HepG2 (cell line): ENCODE results near the gene FGFR3. TPM values are rescaled to one million over a fixed set of nuclear protein-coding genes. Genes with fewer than 3 reads are reported as not detected.

Source experiments
- BRD4 ChIP-seq: sonication (generic); formaldehyde crosslinking; IDR thresholded peaks from 2 replicates; pipeline ENCODE4 v1.4.0; 2020; ENCODE audit warnings: missing genetic modification reagents
- CBX2 ChIP-seq, 2 experiments: fragments of 200-600 bp in 1 of 2; sonication (generic); formaldehyde crosslinking in 1 of 2; IDR thresholded peaks; 2 replicates each; pipeline versions ENCODE4 v1.7.0 to v1.8.1; 2018 to 2022; ENCODE audit warnings: low read depth in 2 of 2, low read length in 1 of 2, mild to moderate bottlenecking in 1 of 2, missing genetic modification reagents in 1 of 2
- CCAR2 ChIP-seq: fragments of 200-400 bp; formaldehyde crosslinking; optimal IDR thresholded peaks from 2 replicates; pipeline ENCODE3; 2018; ENCODE audit warnings: low read depth, mild to moderate bottlenecking, low read length, moderate library complexity
- EZH2 ChIP-seq: conservative IDR thresholded peaks from 2 replicates; pipeline ENCODE4 v1.6.1; 2012; ENCODE audit warnings: mild to moderate bottlenecking, low read depth, low read length, moderate library complexity
- GTF3A ChIP-seq: sonication (generic); formaldehyde crosslinking; conservative IDR thresholded peaks from 2 replicates; pipeline ENCODE4 v1.4.0; 2020; ENCODE audit warnings: mild to moderate bottlenecking, missing genetic modification reagents
- MED1 ChIP-seq: sonication (generic); formaldehyde crosslinking; IDR thresholded peaks from 2 replicates; pipeline ENCODE4 v1.4.0; 2020; ENCODE audit warnings: missing genetic modification reagents
- NRL ChIP-seq: sonication (generic); formaldehyde crosslinking; IDR thresholded peaks from 2 replicates; pipeline ENCODE4 v1.5.0; 2020; ENCODE audit warnings: missing genetic modification reagents, mild to moderate bottlenecking, moderate library complexity, borderline replicate concordance
- TBX2 ChIP-seq: sonication (generic); formaldehyde crosslinking; IDR thresholded peaks from 2 replicates; pipeline ENCODE4 v1.5.0; 2020; ENCODE audit warnings: missing genetic modification reagents, mild to moderate bottlenecking, borderline replicate concordance
- TMF1 ChIP-seq: sonication (generic); formaldehyde crosslinking; IDR thresholded peaks from 2 replicates; pipeline ENCODE4 v1.8.1; 2022; ENCODE audit warnings: low read depth, missing genetic modification reagents
- WIZ ChIP-seq: sonication (generic); formaldehyde crosslinking; IDR thresholded peaks from 2 replicates; pipeline ENCODE4 v1.5.1; 2020; ENCODE audit warnings: mild to moderate bottlenecking, missing genetic modification reagents
- ZFP36 ChIP-seq: fragments of 150-350 bp; IDR thresholded peaks from 2 replicates; pipeline ENCODE4 v1.6.1; 2018; ENCODE audit warnings: borderline replicate concordance, low read length, low read depth; ENCODE audit not compliant: partially characterized antibody
- ZNF670 ChIP-seq: sonication (generic); formaldehyde crosslinking; IDR thresholded peaks from 2 replicates; pipeline ENCODE4 v1.8.0; 2022; ENCODE audit warnings: mild to moderate bottlenecking, missing genetic modification reagents, borderline replicate concordance
- ZNF773 ChIP-seq: sonication (generic); formaldehyde crosslinking; IDR thresholded peaks from 2 replicates; pipeline ENCODE4 v1.4.0; 2020; ENCODE audit warnings: missing genetic modification reagents, borderline replicate concordance
- ZNF782 ChIP-seq: sonication (generic); formaldehyde crosslinking; IDR thresholded peaks from 2 replicates; pipeline ENCODE4 v1.4.0; 2020; ENCODE audit warnings: missing genetic modification reagents, mild to moderate bottlenecking, borderline replicate concordance
- ZNF850 ChIP-seq: sonication (generic); formaldehyde crosslinking; conservative IDR thresholded peaks from 2 replicates; pipeline ENCODE4 v1.9.0; 2021; ENCODE audit warnings: mild to moderate bottlenecking, missing genetic modification reagents
- polyA plus RNA-seq, 8 experiments: library from polyadenylated mRNA; depleted of rRNA in 3 of 8; stranded (reverse) in 7 of 8; unstranded in 1 of 8; fragments of >200 nt; fragmentation: Illumina TruSeq in 4 of 8; extraction: Trizol in 4 of 8; gene quantifications; 2 replicates each; pipeline versions ENCODE4 v1.2.1 to v1.2.3, GENCODE V29; 2011 to 2016; ENCODE audit warnings: low read depth in 4 of 8, missing spikeins in 1 of 8, mixed read lengths in 1 of 8; ENCODE audit not compliant: insufficient read depth in 1 of 8
- total RNA-seq, 5 experiments: library from RNA; depleted of rRNA; stranded (reverse); fragments of >200 nt; fragmentation: Illumina TruSeq; extraction: Trizol; gene quantifications; 2 replicates each; pipeline ENCODE4 v1.2.3, GENCODE V29; 2016; ENCODE audit warnings: low read depth in 1 of 5
- TF ChIP-seq, protein P1 (sequence below): sonication (generic); formaldehyde crosslinking; IDR thresholded peaks from 2 replicates; pipeline ENCODE4 v1.4.0; 2020; ENCODE audit warnings: mild to moderate bottlenecking, missing genetic modification reagents, borderline replicate concordance
- TF ChIP-seq, protein P2 (sequence below): sonication (generic); formaldehyde crosslinking; IDR thresholded peaks from 2 replicates; pipeline ENCODE4 v1.4.0; 2020; ENCODE audit warnings: missing genetic modification reagents, borderline replicate concordance
- TF ChIP-seq, protein P3 (sequence below): IDR thresholded peaks from 2 replicates; pipeline ENCODE4 v1.6.1; 2016; ENCODE audit warnings: low read depth, borderline replicate concordance
- TF ChIP-seq, protein P4 (sequence below): sonication (generic); formaldehyde crosslinking; IDR thresholded peaks from 2 replicates; pipeline ENCODE4 v1.4.0; 2020; ENCODE audit warnings: missing genetic modification reagents
- TF ChIP-seq, protein P5 (sequence below), 2 experiments: sonication (generic) in 1 of 2; formaldehyde crosslinking in 1 of 2; IDR thresholded peaks; 2 replicates each; pipeline versions ENCODE4 v1.4.0 to v1.6.1; 2018 to 2020; ENCODE audit warnings: missing genetic modification reagents in 2 of 2, borderline replicate concordance in 1 of 2, low read depth in 1 of 2, mild to moderate bottlenecking in 1 of 2, missing biosample characterization in 1 of 2

Gene FGFR3
- total and polyA plus RNA-seq, 2 of the 13 experiments (the other 11 are each of a cell fraction or from before 2014, with no cell fraction given) = 103 to 109 TPM

DNA sequence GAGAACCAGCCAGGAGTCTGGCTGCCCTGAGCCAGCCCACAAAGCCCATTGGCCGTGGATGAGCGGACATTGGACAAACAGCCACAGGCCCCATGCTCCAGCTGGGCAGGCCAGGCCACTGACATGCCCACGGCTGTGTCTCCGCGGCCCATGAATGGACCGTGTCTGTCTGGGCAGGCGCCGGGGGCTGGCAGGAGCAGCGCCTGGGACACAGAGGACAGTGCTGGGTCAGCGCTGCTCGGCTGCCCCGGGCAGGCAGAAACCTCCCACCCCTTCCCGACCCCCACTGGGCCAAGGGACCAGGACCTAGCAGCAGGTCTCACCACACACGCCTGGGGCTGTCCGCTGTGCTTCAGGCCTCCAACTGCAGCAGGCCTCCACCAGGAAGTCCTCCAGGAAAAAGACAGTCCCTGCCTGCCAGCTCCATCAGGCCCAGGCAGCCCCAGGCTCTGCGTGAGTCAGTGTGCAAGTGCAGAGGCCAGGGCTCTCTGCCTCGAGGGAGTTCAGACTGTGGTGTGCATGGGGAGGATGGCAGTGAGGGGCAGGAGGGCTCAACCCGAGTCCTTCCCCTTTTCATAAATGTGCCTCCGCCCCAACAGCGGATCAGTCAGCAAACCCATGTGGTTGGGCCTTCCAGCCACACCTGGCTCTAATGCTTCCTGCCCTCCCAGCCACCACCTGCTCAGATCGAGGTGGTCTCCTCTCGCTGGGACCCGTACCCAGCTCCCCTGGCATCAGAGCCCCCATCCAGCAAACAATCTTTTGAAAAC lies 17.2 kb upstream of the FGFR3 start (continued):
- TF ChIP-seq EZH2 (no peak), WIZ (0 out of 2 replicates have a peak, but pooled peaks have one; percentile 41), NRL (CRISPR knock-in tag) (no peak), BRD4 (peak; percentile 42; the same call in 1 of the 2 replicates), MED1 (peak; percentile 36), TBX2 (CRISPR knock-in tag) (0 out of 2 replicates have a peak, but pooled peaks have one; percentile 24), CCAR2 (no peak), CBX2 (IDR thresholded peaks at IDR 0.05; ENCODE audit: low read depth, low read length) (no peak), CBX2 (CRISPR knock-in tag; IDR thresholded peaks at IDR 0.05; ENCODE audit: low read depth) (no peak), ZNF782 (CRISPR knock-in tag) (peak; percentile 29; the same call in 1 of the 2 replicates), TMF1 (CRISPR knock-in tag) (0 out of 2 replicates have a peak, but pooled peaks have one; percentile 13), ZFP36 (peak; percentile 85), ZNF670 (no peak), GTF3A (CRISPR knock-in tag) (no peak), ZNF773 (CRISPR knock-in tag) (no peak), ZNF850 (CRISPR knock-in tag) (no peak)
- TF ChIP-seq, protein P1, sequence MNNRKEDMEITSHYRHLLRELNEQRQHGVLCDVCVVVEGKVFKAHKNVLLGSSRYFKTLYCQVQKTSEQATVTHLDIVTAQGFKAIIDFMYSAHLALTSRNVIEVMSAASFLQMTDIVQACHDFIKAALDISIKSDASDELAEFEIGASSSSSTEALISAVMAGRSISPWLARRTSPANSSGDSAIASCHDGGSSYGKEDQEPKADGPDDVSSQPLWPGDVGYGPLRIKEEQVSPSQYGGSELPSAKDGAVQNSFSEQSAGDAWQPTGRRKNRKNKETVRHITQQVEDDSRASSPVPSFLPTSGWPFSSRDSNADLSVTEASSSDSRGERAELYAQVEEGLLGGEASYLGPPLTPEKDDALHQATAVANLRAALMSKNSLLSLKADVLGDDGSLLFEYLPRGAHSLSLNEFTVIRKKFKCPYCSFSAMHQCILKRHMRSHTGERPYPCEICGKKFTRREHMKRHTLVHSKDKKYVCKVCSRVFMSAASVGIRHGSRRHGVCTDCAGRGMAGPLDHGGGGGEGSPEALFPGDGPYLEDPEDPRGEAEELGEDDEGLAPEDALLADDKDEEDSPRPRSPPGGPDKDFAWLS (CRISPR knock-in tag) = no peak
- TF ChIP-seq, protein P2, sequence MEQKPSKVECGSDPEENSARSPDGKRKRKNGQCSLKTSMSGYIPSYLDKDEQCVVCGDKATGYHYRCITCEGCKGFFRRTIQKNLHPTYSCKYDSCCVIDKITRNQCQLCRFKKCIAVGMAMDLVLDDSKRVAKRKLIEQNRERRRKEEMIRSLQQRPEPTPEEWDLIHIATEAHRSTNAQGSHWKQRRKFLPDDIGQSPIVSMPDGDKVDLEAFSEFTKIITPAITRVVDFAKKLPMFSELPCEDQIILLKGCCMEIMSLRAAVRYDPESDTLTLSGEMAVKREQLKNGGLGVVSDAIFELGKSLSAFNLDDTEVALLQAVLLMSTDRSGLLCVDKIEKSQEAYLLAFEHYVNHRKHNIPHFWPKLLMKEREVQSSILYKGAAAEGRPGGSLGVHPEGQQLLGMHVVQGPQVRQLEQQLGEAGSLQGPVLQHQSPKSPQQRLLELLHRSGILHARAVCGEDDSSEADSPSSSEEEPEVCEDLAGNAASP = no peak
- TF ChIP-seq, protein P3, sequence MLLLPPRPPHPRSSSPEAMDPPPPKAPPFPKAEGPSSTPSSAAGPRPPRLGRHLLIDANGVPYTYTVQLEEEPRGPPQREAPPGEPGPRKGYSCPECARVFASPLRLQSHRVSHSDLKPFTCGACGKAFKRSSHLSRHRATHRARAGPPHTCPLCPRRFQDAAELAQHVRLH (CRISPR knock-in tag) = no peak
- TF ChIP-seq, protein P4, sequence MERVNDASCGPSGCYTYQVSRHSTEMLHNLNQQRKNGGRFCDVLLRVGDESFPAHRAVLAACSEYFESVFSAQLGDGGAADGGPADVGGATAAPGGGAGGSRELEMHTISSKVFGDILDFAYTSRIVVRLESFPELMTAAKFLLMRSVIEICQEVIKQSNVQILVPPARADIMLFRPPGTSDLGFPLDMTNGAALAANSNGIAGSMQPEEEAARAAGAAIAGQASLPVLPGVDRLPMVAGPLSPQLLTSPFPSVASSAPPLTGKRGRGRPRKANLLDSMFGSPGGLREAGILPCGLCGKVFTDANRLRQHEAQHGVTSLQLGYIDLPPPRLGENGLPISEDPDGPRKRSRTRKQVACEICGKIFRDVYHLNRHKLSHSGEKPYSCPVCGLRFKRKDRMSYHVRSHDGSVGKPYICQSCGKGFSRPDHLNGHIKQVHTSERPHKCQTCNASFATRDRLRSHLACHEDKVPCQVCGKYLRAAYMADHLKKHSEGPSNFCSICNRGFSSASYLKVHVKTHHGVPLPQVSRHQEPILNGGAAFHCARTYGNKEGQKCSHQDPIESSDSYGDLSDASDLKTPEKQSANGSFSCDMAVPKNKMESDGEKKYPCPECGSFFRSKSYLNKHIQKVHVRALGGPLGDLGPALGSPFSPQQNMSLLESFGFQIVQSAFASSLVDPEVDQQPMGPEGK = peak; percentile 34; the same call in 1 of the 2 replicates
- TF ChIP-seq, protein P5, sequence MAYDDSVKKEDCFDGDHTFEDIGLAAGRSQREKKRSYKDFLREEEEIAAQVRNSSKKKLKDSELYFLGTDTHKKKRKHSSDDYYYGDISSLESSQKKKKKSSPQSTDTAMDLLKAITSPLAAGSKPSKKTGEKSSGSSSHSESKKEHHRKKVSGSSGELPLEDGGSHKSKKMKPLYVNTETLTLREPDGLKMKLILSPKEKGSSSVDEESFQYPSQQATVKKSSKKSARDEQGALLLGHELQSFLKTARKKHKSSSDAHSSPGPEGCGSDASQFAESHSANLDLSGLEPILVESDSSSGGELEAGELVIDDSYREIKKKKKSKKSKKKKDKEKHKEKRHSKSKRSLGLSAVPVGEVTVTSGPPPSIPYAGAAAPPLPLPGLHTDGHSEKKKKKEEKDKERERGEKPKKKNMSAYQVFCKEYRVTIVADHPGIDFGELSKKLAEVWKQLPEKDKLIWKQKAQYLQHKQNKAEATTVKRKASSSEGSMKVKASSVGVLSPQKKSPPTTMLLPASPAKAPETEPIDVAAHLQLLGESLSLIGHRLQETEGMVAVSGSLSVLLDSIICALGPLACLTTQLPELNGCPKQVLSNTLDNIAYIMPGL (CRISPR knock-in tag; IDR thresholded peaks at IDR 0.05; ENCODE audit: borderline replicate concordance in 1 of 2, low read depth in 1 of 2) = peak; percentile 19 to 51; a peak in 1 of 4 replicates
